SK-N-SH treated with all-trans-retinoic acid at 6 μM for 48 hours (cell line): Measurements from ENCODE around the gene UHRF2.

Experiments
- ATAC-seq: fragments of 200-7000 bp; cut with Tn5 transposase; 3 replicates; pipeline ENCODE4 v1.9.1; 2020; ENCODE audit warnings: mild to moderate bottlenecking, moderate library complexity
- ARNTL ChIP-seq: fragments of 450-650 bp; formaldehyde crosslinking; IDR thresholded peaks from 2 replicates; pipeline ENCODE4 v1.5.0; 2020; ENCODE audit warnings: low read depth, mild to moderate bottlenecking, moderate library complexity, borderline replicate concordance
- CREB5 ChIP-seq: fragments of 250-450 bp; sonication (Bioruptor Pico); IDR thresholded peaks from 2 replicates; pipeline ENCODE4 v1.5.1; 2020; ENCODE audit warnings: low read depth, mild to moderate bottlenecking, moderate library complexity
- CSDC2 ChIP-seq: fragments of 250-450 bp; sonication (Bioruptor Pico); IDR thresholded peaks from 2 replicates; pipeline ENCODE4 v1.5.0; 2020; ENCODE audit warnings: mild to moderate bottlenecking, moderate library complexity
- CSRNP3 ChIP-seq: fragments of 250-450 bp; sonication (Bioruptor Pico); IDR thresholded peaks from 2 replicates; pipeline ENCODE4 v1.5.1; 2021; ENCODE audit warnings: mild to moderate bottlenecking, moderate library complexity
- ESRRG ChIP-seq: fragments of 250-450 bp; sonication (Bioruptor Pico); IDR thresholded peaks from 2 replicates; pipeline ENCODE4 v1.6.1; 2021; ENCODE audit warnings: mild to moderate bottlenecking
- ISL1 ChIP-seq: fragments of 250-450 bp; sonication (Bioruptor Pico); IDR thresholded peaks from 2 replicates; pipeline ENCODE4 v2.1.2; 2022; ENCODE audit warnings: mild to moderate bottlenecking, moderate library complexity
- OSR1 ChIP-seq: fragments of 250-450 bp; sonication (Bioruptor Pico); IDR thresholded peaks from 2 replicates; pipeline ENCODE4 v1.8.0; 2022; ENCODE audit warnings: moderate library complexity, mild to moderate bottlenecking, inconsistent platforms
- PATZ1 ChIP-seq: fragments of 250-450 bp; sonication (Bioruptor Pico); IDR thresholded peaks from 2 replicates; pipeline ENCODE4 v1.8.0; 2020; ENCODE audit warnings: mild to moderate bottlenecking, moderate library complexity, borderline replicate concordance
- POU6F1 ChIP-seq: fragments of 250-450 bp; sonication (Bioruptor Pico); IDR thresholded peaks from 2 replicates; pipeline ENCODE4 v1.8.0; 2021; ENCODE audit warnings: low read depth, mild to moderate bottlenecking, moderate library complexity, borderline replicate concordance
- PPARA ChIP-seq: fragments of 250-450 bp; sonication (Bioruptor Pico); IDR thresholded peaks from 2 replicates; pipeline ENCODE4 v1.5.0; 2020; ENCODE audit warnings: mild to moderate bottlenecking, borderline replicate concordance
- RARB ChIP-seq: fragments of 250-450 bp; sonication (Bioruptor Pico); IDR thresholded peaks from 2 replicates; pipeline ENCODE4 v1.8.0; 2021; ENCODE audit warnings: mild to moderate bottlenecking, moderate library complexity
- SNAI2 ChIP-seq: fragments of 250-450 bp; sonication (Bioruptor Pico); IDR thresholded peaks from 2 replicates; pipeline ENCODE4 v1.5.0; 2020; ENCODE audit warnings: mild to moderate bottlenecking, moderate library complexity
- TCF4 ChIP-seq: fragments of 250-450 bp; sonication (Bioruptor Pico); IDR thresholded peaks from 2 replicates; pipeline ENCODE4 v1.8.0; 2021; ENCODE audit warnings: mild to moderate bottlenecking, moderate library complexity, borderline replicate concordance
- TSHZ2 ChIP-seq: fragments of 250-450 bp; sonication (Bioruptor Pico); IDR thresholded peaks from 2 replicates; pipeline ENCODE4 v1.5.0; 2020; ENCODE audit warnings: mild to moderate bottlenecking, moderate library complexity
- ZC3H10 ChIP-seq: fragments of 250-450 bp; sonication (Bioruptor Pico); IDR thresholded peaks from 2 replicates; pipeline ENCODE4 v1.5.1; 2021; ENCODE audit warnings: mild to moderate bottlenecking, moderate library complexity
- ZFP3 ChIP-seq: fragments of 250-450 bp; sonication (Bioruptor Pico); IDR thresholded peaks from 2 replicates; pipeline ENCODE4 v1.5.0; 2020; ENCODE audit warnings: mild to moderate bottlenecking, moderate library complexity
- ZFP30 ChIP-seq: fragments of 450-650 bp; formaldehyde crosslinking; IDR thresholded peaks from 2 replicates; pipeline ENCODE4 v1.5.0; 2022; ENCODE audit warnings: mild to moderate bottlenecking, moderate library complexity
- ZNF565 ChIP-seq: fragments of 450-650 bp; formaldehyde crosslinking; conservative IDR thresholded peaks from 2 replicates; pipeline ENCODE4 v1.5.0; 2020; ENCODE audit warnings: low read depth, mild to moderate bottlenecking, moderate library complexity
- ZNF70 ChIP-seq: fragments of 450-650 bp; formaldehyde crosslinking; IDR thresholded peaks from 2 replicates; pipeline ENCODE4 v1.5.0; 2020; ENCODE audit warnings: mild to moderate bottlenecking, moderate library complexity
- ZNF8 ChIP-seq: fragments of 450-650 bp; formaldehyde crosslinking; IDR thresholded peaks from 2 replicates; pipeline ENCODE4 v1.5.0; 2020; ENCODE audit warnings: mild to moderate bottlenecking, moderate library complexity

The UHRF2 gene

GRCh38 chr9:6543204-6543603 lies 130.2 kb downstream of the UHRF2 start:
- ATAC-seq = no peak
- TF ChIP-seq SNAI2 (CRISPR knock-in tag) = no peak
- TF ChIP-seq PPARA = no peak
- TF ChIP-seq TSHZ2 (CRISPR knock-in tag) = no peak
- TF ChIP-seq ZNF565 (CRISPR knock-in tag) = no peak
- TF ChIP-seq RARB (CRISPR knock-in tag) = no peak
- TF ChIP-seq ZFP30 (CRISPR knock-in tag) = no peak
- no peak for TF ChIP-seq CSDC2 (CRISPR knock-in tag)
- no peak for TF ChIP-seq ZFP3 (CRISPR knock-in tag)

- no peak for TF ChIP-seq PATZ1 (CRISPR knock-in tag)
- no peak for TF ChIP-seq OSR1
- no peak for TF ChIP-seq ARNTL (CRISPR knock-in tag)
- TF ChIP-seq ZNF565 (CRISPR knock-in tag) = no peak
- no peak for TF ChIP-seq ZNF70 (CRISPR knock-in tag)
- TF ChIP-seq TSHZ2 (CRISPR knock-in tag) = no peak
- TF ChIP-seq POU6F1 (CRISPR knock-in tag) = no peak
- TF ChIP-seq CREB5 (CRISPR knock-in tag) = no peak
- TF ChIP-seq ZFP3 (CRISPR knock-in tag) = no peak
- TF ChIP-seq ZC3H10 (CRISPR knock-in tag) = no peak
- TF ChIP-seq CSDC2 (CRISPR knock-in tag) = no peak
- no peak for TF ChIP-seq ZFP30 (CRISPR knock-in tag)
- TF ChIP-seq ESRRG = no peak
- no peak for TF ChIP-seq CSRNP3 (CRISPR knock-in tag)
- no peak for TF ChIP-seq ZNF8 (CRISPR knock-in tag)
- TF ChIP-seq ISL1 = no peak
- TF ChIP-seq SNAI2 (CRISPR knock-in tag) = no peak
- TF ChIP-seq PPARA = no peak
- no peak for TF ChIP-seq TCF4 (CRISPR knock-in tag)
- no peak for ATAC-seq
Measured at GRCh38 chr9:6545017-6545691, 132.2 kb downstream of the UHRF2 start.
